Epithelial cell of proximal tubule (primary cell): Measurements from ENCODE around the gene MCFD2. TPM values are rescaled to one million over a fixed set of nuclear protein-coding genes. Genes with fewer than 3 reads are reported as not detected.

Experiments used
- DNase-seq: peaks from one replicate; pipeline ENCODE4 v3.0.0-alpha.2; 2011; ENCODE audit warnings: low read depth
- H3K4me3 ChIP-seq: 2 replicates; pipeline ENCODE4 v1.5.1; 2011; ENCODE audit warnings: low read depth, mild to moderate bottlenecking, low read length
- CTCF ChIP-seq: conservative IDR thresholded peaks from 2 replicates; pipeline ENCODE4 v1.5.1; 2012; ENCODE audit warnings: low read depth, mild to moderate bottlenecking, low read length
- total RNA-seq: library from RNA; depleted of rRNA; stranded (reverse); fragments of >200 nt; gene quantifications from 2 replicates; pipeline ENCODE4 v1.2.3, GENCODE V29; 2015

The MCFD2 gene
- total RNA-seq, 1 donor from 2014 or later = 36.3 TPM

DNA sequence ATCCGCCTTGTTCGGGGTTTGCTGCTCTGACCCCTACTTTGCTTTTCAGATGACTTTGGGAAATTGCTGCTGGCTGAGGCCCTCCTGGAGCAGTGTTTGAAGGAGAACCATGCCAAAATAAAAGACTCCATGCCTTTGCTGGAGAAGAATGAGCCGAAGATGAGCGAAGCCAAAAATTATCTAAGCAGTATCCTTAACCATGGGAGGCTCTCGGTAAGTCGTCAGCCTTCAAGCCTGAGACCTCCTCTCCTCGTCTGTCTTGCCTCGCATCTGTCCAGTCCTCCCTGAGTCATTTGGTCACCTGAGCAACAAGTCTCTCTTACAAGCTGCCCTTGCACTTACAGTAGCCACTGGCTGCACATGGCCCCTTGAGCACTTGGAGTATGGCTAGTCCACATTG is 34.7 kb upstream of the MCFD2 start:
- TF ChIP-seq CTCF = no peak
- H3K4me3 ChIP-seq = no peak overlapping the region
- DNase-seq = no peak

DNA sequence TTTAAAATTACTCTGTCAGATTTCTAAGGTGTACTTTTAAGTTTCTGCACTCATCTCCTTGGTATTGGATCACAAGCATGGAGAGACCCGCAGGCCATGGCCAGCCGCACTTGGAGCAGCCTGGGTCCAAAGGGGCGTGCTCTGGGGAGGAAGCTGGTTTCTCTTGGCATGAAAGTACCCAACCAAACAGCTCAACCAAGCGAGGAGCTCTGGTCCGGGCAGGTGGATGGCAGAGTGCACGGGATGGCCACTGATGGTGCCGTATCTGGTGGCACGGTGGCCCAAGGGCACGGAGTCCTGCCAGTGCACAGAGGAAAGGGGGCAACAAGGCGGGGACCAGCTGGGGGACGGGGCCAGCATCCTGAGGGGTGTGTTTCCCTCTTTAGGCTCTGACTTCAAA is 32.2 kb upstream of the MCFD2 start:
- TF ChIP-seq CTCF = no peak
- no peak overlapping the region for H3K4me3 ChIP-seq
- no peak for DNase-seq

GRCh38 chr2:46945671-46946070 is 30.1 kb upstream of the MCFD2 start:
- DNase-seq = no peak
- no peak for TF ChIP-seq CTCF
- H3K4me3 ChIP-seq = no peak overlapping the region

DNA sequence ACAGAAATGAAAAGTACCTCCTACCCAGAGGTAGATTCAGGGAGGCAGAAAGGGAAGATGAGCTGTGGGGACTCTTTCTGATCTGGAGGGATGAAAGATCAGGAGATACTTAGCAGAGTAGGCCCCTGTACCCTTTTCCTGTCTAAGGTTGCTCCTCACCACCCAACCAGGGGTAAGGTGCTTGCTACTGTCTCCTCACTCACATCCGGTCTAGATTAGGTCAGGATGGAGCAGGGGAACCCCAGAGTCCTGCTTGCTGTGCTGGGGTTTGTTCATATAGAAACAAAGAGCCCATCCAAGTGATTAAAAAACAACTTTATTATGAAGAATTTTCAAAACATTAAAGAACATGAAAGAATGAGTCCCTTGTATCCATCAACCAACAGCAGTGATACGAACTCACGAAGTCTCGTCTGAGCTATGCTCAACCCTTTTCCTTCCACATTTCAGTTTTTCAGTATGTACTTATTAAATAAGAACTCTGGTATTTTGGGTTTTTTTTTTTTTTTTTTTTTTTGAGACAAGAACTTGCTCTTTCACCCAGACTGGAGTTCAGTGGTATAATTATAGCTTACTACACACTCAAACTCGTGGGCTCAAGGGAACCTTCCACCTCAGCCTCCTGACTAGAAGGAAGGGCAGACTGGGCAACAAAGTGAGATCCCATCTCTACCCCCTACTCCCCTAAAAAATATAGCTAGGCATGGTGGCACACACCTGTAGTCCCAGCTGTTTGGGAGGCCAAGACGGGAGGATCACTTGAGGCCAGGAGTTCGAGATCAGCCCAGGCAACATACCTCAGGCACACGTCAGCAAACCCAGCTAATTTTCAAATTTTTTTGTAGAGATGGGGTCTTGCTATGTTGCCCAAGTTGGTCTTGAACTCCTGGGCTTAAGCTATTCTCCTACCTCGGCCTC is 28.5 kb upstream of the MCFD2 start:
- no peak for DNase-seq
- H3K4me3 ChIP-seq = no peak overlapping the region
- TF ChIP-seq CTCF = no peak

DNA sequence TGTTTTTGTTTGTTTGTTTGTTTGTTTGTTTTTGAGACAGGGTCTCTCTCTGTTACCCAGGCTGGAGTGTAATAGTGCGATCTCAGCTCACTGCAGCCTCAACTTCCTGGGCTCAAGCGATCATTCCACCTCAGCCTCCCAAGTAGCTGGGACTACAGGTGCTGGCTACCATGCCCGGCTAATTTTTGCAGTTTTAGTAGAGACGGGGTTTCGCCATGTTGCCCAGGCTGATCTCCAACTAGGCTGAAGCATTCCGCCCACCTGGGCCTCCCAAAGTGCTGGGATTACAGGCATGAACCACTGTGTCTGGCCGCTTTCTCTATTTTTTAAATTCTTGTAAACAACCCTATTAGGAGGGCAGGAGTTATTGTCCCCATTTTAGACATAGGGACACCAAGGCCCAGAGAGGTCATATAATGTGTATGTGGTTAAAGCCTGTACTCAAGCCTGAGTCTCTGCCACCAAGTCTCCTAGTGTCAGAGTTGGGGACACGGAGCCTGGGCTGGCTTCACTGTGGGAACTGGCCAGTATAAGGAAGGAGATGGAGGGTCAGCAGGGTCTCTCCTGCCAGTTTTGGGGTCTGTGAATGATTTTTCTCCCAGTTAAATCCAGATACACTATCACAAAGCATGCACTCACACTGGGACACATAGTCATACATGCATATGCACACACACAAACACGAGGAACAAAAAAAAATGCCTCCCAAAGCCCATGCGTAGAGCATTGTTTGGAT is 27.5 kb upstream of the MCFD2 start:
- TF ChIP-seq CTCF = no peak
- no peak for DNase-seq
- peak overlapping the region; percentile 84 for H3K4me3 ChIP-seq

- peak overlapping the region; percentile 84 for H3K4me3 ChIP-seq
- no peak for TF ChIP-seq CTCF
- DNase-seq = no peak
Observed at GRCh38 chr2:46942143-46942526, 26.5 kb upstream of the MCFD2 start.
